ENCODE results near the gene KCNQ1. TPM values are rescaled to one million over a fixed set of nuclear protein-coding genes. Genes with fewer than 3 reads are reported as not detected.

The KCNQ1 gene
- polyA plus RNA-seq, 4 donors, result 18.4 to 54.4 (median 21.3) TPM

DNA sequence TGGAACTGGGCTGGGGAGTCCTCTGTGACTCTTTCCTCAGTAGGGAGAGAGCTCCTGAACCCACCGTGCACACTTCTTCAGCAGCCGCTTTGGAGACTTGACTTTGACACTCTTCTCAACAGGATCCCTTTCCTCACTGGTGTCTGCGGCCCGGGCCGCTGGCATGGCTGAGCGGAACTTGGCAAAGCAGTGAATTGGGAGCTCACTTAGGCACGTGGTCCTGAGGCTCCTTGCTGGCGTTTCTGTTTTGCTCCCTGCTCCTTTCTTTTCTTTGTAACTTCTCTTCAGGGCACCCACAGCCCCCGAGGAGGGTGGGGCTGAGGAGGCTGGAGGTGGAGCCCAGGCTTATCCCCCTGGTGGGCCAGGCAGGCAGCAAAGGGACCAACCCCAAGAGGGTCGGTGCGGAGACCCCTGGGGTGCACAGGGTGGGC, 263.4 kb downstream of the KCNQ1 start:
- H3K4me1 ChIP-seq (ENCODE audit: control insufficient read depth in 3 of 3, insufficient read depth in 2 of 3, low read depth in 1 of 3, low read length in 2 of 3), result peaks cover 0 to 14% (median 0%) of the 10 kb centered on the region in 3 donors
- no peak overlapping the region for H3K4me3 ChIP-seq (ENCODE audit: low read depth in 1 of 3, low read length in 3 of 3)
- H3K27ac ChIP-seq (ENCODE audit: low read depth in 1 of 3, low read length in 2 of 3), result peak overlapping the region in 1 of 3 donors; percentile 50
- peaks cover 0 to 14% of the 10 kb centered on the region in 2 donors for H3K9me3 ChIP-seq (ENCODE audit: control insufficient read depth in 2 of 2, insufficient read depth in 1 of 2, low read depth in 1 of 2, low read length in 1 of 2)
- no peaks in the 10 kb centered on the region for H3K27me3 ChIP-seq (ENCODE audit: control insufficient read depth in 3 of 3, insufficient read depth in 3 of 3, low read length in 3 of 3)
- DNase-seq (no peak), FAIRE-seq (no peak)
- peaks cover 0 to 10% (median 0%) of the 10 kb centered on the region in 3 donors for H3K36me3 ChIP-seq (ENCODE audit: control insufficient read depth in 3 of 3, insufficient read depth in 2 of 3, low read depth in 1 of 3, low read length in 3 of 3)
- 70 to 78% (median 75%) methylated on average over 11 of the region's 11 CpGs for WGBS, 3 donors

DNA sequence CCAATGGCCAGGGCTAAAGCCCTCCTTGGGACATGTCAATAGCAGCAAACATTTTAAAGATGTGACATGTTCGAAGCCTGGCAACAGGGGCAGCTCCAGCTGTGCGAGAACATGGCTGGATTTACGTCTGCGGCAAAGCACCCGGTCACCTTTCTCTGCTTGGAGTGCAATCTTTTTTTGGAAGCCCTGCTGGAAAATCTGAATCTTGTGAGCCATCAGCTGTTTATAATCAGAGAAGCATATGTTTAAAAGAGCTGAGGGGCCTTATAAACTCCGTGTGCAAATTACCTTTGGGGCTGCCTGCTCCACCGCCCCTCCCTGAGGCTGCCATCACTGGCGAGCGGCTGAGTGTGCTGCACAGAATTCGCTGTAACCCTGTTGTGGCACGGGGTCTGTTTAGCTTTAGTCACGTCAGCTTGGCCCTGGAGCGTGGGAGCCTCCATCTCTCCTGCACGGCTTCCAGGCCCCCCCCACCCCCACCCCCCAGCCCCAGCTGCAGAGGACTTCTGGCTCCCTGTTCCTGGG, 264.0 kb downstream of the KCNQ1 start:
- Histone ChIP-seq H3K27ac (ENCODE audit: low read depth in 1 of 3, low read length in 2 of 3) (peak overlapping the region in 1 of 3 donors; percentile 50), H3K4me3 (ENCODE audit: low read depth in 1 of 3, low read length in 3 of 3) (no peak overlapping the region), H3K9me3 (ENCODE audit: control insufficient read depth in 2 of 2, insufficient read depth in 1 of 2, low read depth in 1 of 2, low read length in 1 of 2) (peaks cover 0 to 14% of the 10 kb centered on the region in 2 donors), H3K4me1 (ENCODE audit: control insufficient read depth in 3 of 3, insufficient read depth in 2 of 3, low read depth in 1 of 3, low read length in 2 of 3) (peaks cover 0 to 8% (median 0%) of the 10 kb centered on the region in 3 donors), H3K27me3 (ENCODE audit: control insufficient read depth in 3 of 3, insufficient read depth in 3 of 3, low read length in 3 of 3) (no peaks in the 10 kb centered on the region), H3K36me3 (ENCODE audit: control insufficient read depth in 3 of 3, insufficient read depth in 2 of 3, low read depth in 1 of 3, low read length in 3 of 3) (peaks cover 0 to 8% (median 0%) of the 10 kb centered on the region in 3 donors)
- FAIRE-seq (no peak), DNase-seq (no peak)
- WGBS, 3 donors, result 66 to 85% (median 82%) methylated on average over 14 of the region's 14 CpGs

DNA sequence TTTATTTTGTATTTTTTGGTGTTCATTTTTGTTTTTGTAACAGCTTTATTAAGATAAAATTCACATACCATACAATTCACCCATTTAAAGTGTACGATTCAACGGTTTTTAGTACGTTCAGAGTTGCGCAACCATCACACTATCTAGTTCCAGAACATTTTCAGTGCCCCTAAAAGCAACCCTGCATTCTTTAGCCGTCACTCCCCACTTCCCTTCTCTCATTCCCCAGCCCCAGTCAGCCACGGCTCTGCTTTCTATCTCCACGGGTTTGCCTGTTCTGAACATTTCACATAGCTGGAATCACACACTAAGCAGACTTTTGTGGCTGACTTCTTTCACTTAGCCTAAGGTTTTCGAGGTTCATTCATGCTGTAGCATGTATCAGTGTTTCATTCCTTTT, 264.6 kb downstream of the KCNQ1 start:
- DNase-seq, result no peak

GRCh38 chr11:2711161-2711560, 266.4 kb downstream of the KCNQ1 start:
- no peak for DNase-seq

More for the DNA sequence above, 264.6 kb downstream of the KCNQ1 start:
- 60 to 78% (median 75%) methylated on average over 8 of the region's 8 CpGs for WGBS, 3 donors
- Histone ChIP-seq H3K36me3 (ENCODE audit: control insufficient read depth in 3 of 3, insufficient read depth in 2 of 3, low read depth in 1 of 3, low read length in 3 of 3) (peaks cover 0 to 9% (median 0%) of the 10 kb centered on the region in 3 donors), H3K4me3 (ENCODE audit: low read depth in 1 of 3, low read length in 3 of 3) (no peak overlapping the region), H3K4me1 (ENCODE audit: control insufficient read depth in 3 of 3, insufficient read depth in 2 of 3, low read depth in 1 of 3, low read length in 2 of 3) (peaks cover 0 to 3% (median 0%) of the 10 kb centered on the region in 3 donors), H3K9me3 (ENCODE audit: control insufficient read depth in 2 of 2, insufficient read depth in 1 of 2, low read depth in 1 of 2, low read length in 1 of 2) (peaks cover 0 to 14% of the 10 kb centered on the region in 2 donors), H3K27me3 (ENCODE audit: control insufficient read depth in 3 of 3, insufficient read depth in 3 of 3, low read length in 3 of 3) (no peaks in the 10 kb centered on the region), H3K27ac (ENCODE audit: low read depth in 1 of 3, low read length in 2 of 3) (peak overlapping the region in 1 of 3 donors; percentile 32)
- FAIRE-seq, result no peak

DNA sequence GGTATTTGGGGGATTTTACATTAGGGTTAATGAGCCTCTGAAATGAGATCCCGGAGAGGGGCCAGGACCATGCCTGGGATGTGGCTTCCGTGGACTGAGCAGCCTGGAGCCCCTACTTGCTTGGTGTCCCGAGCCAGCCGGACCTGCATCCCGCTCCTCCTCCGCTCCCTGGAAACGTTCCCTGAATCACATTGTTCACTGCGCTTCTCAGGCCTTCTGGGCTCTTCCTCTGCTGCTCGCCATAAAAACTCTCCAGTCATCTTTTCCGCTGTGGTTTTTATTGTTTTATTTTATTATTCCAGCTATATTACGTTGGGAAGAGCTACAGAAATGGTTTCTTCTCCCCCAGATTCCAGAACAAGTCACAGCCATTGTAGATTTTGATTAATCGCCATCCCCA, 268.3 kb downstream of the KCNQ1 start:
- WGBS, 3 donors, result 88 to 94% (median 90%) methylated on average over 12 of the region's 12 CpGs
- DNase-seq, result no peak
- no peak overlapping the region for H3K27ac ChIP-seq (ENCODE audit: low read depth in 1 of 3, low read length in 2 of 3)
- H3K4me1 ChIP-seq (ENCODE audit: control insufficient read depth in 3 of 3, insufficient read depth in 2 of 3, low read depth in 1 of 3, low read length in 2 of 3), result peaks cover 0 to 3% (median 0%) of the 10 kb centered on the region in 3 donors
- peaks cover 0 to 4% of the 10 kb centered on the region in 2 donors for H3K9me3 ChIP-seq (ENCODE audit: control insufficient read depth in 2 of 2, insufficient read depth in 1 of 2, low read depth in 1 of 2, low read length in 1 of 2)
- H3K4me3 ChIP-seq (ENCODE audit: low read depth in 1 of 3, low read length in 3 of 3), result no peak overlapping the region
- no peak for FAIRE-seq
- no peaks in the 10 kb centered on the region for H3K27me3 ChIP-seq (ENCODE audit: control insufficient read depth in 3 of 3, insufficient read depth in 3 of 3, low read length in 3 of 3)
- H3K36me3 ChIP-seq (ENCODE audit: control insufficient read depth in 3 of 3, insufficient read depth in 2 of 3, low read depth in 1 of 3, low read length in 3 of 3), result peaks cover 0 to 7% (median 0%) of the 10 kb centered on the region in 3 donors

More at GRCh38 chr11:2711161-2711560, 266.4 kb downstream of the KCNQ1 start:
- no peak overlapping the region for H3K27ac ChIP-seq (ENCODE audit: low read depth in 1 of 3, low read length in 2 of 3)
- 95 to 99% (median 96%) methylated on average over 6 of the region's 6 CpGs for WGBS, 3 donors
- H3K4me1 ChIP-seq (ENCODE audit: control insufficient read depth in 3 of 3, insufficient read depth in 2 of 3, low read depth in 1 of 3, low read length in 2 of 3), result peaks cover 0 to 3% (median 0%) of the 10 kb centered on the region in 3 donors
- no peaks in the 10 kb centered on the region for H3K27me3 ChIP-seq (ENCODE audit: control insufficient read depth in 3 of 3, insufficient read depth in 3 of 3, low read length in 3 of 3)
- peaks cover 0 to 8% of the 10 kb centered on the region in 2 donors for H3K9me3 ChIP-seq (ENCODE audit: control insufficient read depth in 2 of 2, insufficient read depth in 1 of 2, low read depth in 1 of 2, low read length in 1 of 2)
- H3K36me3 ChIP-seq (ENCODE audit: control insufficient read depth in 3 of 3, insufficient read depth in 2 of 3, low read depth in 1 of 3, low read length in 3 of 3), result peaks cover 0 to 9% (median 0%) of the 10 kb centered on the region in 3 donors
- no peak overlapping the region for H3K4me3 ChIP-seq (ENCODE audit: low read depth in 1 of 3, low read length in 3 of 3)
- FAIRE-seq, result no peak

DNA sequence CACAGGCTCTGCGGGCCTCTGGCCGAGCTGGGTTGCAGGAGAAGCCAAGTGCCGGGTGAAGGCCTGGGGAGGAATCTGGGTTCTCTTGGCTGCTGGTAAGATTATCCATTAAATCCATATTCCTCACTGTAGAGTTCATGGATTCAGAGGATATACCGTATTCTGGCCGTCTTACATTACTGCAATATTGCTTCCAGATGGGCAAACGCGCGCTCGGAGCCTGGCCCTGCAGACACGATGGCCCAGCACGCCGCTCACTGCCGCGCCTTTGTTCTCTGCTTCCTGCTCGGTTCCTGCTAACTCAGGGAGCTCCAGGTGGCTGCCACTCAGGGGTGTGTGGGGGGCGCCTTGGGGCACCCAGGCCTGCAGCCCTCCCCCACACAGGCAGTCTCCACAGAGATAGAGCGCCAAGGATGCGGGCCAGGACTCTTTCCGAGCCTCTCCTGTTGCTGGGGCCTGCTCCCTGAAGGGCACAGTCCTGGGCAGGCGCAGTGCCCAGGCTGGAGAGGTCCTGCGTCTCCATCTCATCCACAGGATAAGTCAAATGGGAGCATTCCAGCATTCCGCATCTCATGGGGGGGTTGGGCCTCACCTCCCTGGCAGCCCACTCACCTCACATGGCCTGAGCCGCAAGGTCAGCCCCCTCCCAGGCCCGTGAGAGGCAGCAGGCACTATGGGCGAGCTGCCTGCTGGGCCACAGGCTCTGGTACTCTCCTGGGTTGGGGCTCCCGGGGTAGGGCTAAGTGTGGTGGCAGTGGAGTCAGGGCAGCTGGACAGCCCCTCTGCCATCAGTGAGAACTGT, 269.1 kb downstream of the KCNQ1 start:
- Histone ChIP-seq H3K27ac (ENCODE audit: low read depth in 1 of 3, low read length in 2 of 3) (no peak overlapping the region), H3K36me3 (ENCODE audit: control insufficient read depth in 3 of 3, insufficient read depth in 2 of 3, low read depth in 1 of 3, low read length in 3 of 3) (peaks cover 0 to 7% (median 0%) of the 10 kb centered on the region in 3 donors), H3K9me3 (ENCODE audit: control insufficient read depth in 2 of 2, insufficient read depth in 1 of 2, low read depth in 1 of 2, low read length in 1 of 2) (peaks cover 0 to 4% of the 10 kb centered on the region in 2 donors), H3K4me3 (ENCODE audit: low read depth in 1 of 3, low read length in 3 of 3) (no peak overlapping the region), H3K27me3 (ENCODE audit: control insufficient read depth in 3 of 3, insufficient read depth in 3 of 3, low read length in 3 of 3) (no peaks in the 10 kb centered on the region), H3K4me1 (ENCODE audit: control insufficient read depth in 3 of 3, insufficient read depth in 2 of 3, low read depth in 1 of 3, low read length in 2 of 3) (no peaks in the 10 kb centered on the region)
- no peak for DNase-seq
- FAIRE-seq, result no peak
- WGBS, 3 donors, result 91 to 93% (median 91%) methylated on average over 25 to 26 of the region's 26 CpGs

DNA sequence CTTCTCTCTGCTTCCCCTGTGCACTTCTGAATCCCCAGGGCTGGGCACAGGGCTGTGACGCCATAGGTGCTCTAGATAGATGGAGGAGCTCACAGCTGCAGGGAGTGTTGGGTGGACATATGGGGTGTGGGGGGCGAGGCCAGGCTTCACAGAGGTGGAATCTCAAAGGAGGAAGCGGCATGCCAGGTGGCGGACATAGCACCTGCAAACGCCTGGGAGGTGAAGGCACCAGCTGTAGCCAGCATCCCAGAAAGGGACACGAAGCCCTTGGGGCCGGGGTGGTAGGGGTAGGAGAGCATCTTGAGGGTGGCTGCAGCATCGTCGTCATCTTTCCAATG, 269.6 kb downstream of the KCNQ1 start:
- no peak for DNase-seq
- Histone ChIP-seq H3K4me1 (ENCODE audit: control insufficient read depth in 3 of 3, insufficient read depth in 2 of 3, low read depth in 1 of 3, low read length in 2 of 3) (no peaks in the 10 kb centered on the region), H3K4me3 (ENCODE audit: low read depth in 1 of 3, low read length in 3 of 3) (no peak overlapping the region), H3K27ac (ENCODE audit: low read depth in 1 of 3, low read length in 2 of 3) (no peak overlapping the region), H3K36me3 (ENCODE audit: control insufficient read depth in 3 of 3, insufficient read depth in 2 of 3, low read depth in 1 of 3, low read length in 3 of 3) (peaks cover 0 to 7% (median 0%) of the 10 kb centered on the region in 3 donors), H3K27me3 (ENCODE audit: control insufficient read depth in 3 of 3, insufficient read depth in 3 of 3, low read length in 3 of 3) (no peaks in the 10 kb centered on the region), H3K9me3 (ENCODE audit: control insufficient read depth in 2 of 2, insufficient read depth in 1 of 2, low read depth in 1 of 2, low read length in 1 of 2) (peaks cover 0 to 4% of the 10 kb centered on the region in 2 donors)
- 86 to 91% (median 86%) methylated on average over 9 of the region's 9 CpGs for WGBS, 3 donors
- FAIRE-seq, result no peak

DNA sequence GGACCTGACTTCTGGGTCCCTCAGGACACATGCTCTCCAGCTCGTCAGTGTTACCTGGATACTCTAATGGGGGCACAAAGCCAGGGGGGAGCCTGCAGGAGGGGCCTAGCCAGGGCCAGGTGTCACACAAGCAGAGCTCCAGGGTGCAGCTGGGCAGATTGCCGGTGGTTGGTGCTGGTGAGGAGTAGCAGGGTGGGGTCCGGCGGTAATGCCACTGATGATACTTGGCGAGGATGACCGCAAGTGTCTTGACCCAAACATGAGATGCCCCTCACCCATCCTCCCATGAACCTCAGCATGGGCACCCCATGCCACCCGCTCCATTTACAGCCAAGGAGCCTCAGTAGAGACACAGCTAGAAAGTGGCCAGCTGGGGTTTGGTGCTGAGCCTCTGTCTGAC, 270.1 kb downstream of the KCNQ1 start:
- WGBS, 3 donors, result 91 to 94% (median 93%) methylated on average over 7 of the region's 7 CpGs
- DNase-seq, result no peak

More for the DNA sequence above, 270.1 kb downstream of the KCNQ1 start:
- Histone ChIP-seq H3K27me3 (ENCODE audit: control insufficient read depth in 3 of 3, insufficient read depth in 3 of 3, low read length in 3 of 3) (no peaks in the 10 kb centered on the region), H3K27ac (ENCODE audit: low read depth in 1 of 3, low read length in 2 of 3) (no peak overlapping the region), H3K4me3 (ENCODE audit: low read depth in 1 of 3, low read length in 3 of 3) (no peak overlapping the region), H3K9me3 (ENCODE audit: control insufficient read depth in 2 of 2, insufficient read depth in 1 of 2, low read depth in 1 of 2, low read length in 1 of 2) (peaks cover 0 to 4% of the 10 kb centered on the region in 2 donors), H3K36me3 (ENCODE audit: control insufficient read depth in 3 of 3, insufficient read depth in 2 of 3, low read depth in 1 of 3, low read length in 3 of 3) (peaks cover 0 to 7% (median 0%) of the 10 kb centered on the region in 3 donors), H3K4me1 (ENCODE audit: control insufficient read depth in 3 of 3, insufficient read depth in 2 of 3, low read depth in 1 of 3, low read length in 2 of 3) (no peaks in the 10 kb centered on the region)
- no peak for FAIRE-seq

Data from small intestine (tissue), 7 donors.